GM12873 (cell line): ENCODE results near the gene DRP2.
A peak's percentile ranks its signal among the peaks of the same experiment; 100 is the strongest.

ENCODE experiments used
- TF ChIP-seq, protein P1 (sequence below): IDR thresholded peaks from 2 replicates; pipeline ENCODE4 v1.5.1; 2012; ENCODE audit warnings: low read depth, mild to moderate bottlenecking, moderate library complexity, low read length, control low read depth; ENCODE audit not compliant: insufficient read depth; ENCODE audit errors: missing control alignments

DRP2 gene

DNA sequence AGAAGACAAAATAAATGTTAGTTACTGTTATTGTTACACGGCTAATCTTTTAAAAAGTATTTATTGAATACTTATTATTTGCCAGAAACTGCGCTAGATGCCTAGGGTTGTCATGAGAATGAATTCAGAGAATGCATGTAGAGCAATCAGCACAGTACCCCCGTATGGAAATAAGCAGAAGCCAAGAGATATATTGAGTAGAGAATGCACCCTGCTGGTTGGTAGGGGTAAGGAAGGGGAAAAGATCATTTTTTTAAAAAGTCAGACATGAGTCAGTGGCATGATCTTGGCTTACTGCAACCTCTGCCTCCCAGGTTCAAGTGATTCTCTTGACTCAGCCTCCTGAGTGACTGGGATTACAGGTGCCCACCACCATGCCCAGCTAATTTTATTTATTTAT is 13.1 kb upstream of the DRP2 start:
- TF ChIP-seq, protein P1, sequence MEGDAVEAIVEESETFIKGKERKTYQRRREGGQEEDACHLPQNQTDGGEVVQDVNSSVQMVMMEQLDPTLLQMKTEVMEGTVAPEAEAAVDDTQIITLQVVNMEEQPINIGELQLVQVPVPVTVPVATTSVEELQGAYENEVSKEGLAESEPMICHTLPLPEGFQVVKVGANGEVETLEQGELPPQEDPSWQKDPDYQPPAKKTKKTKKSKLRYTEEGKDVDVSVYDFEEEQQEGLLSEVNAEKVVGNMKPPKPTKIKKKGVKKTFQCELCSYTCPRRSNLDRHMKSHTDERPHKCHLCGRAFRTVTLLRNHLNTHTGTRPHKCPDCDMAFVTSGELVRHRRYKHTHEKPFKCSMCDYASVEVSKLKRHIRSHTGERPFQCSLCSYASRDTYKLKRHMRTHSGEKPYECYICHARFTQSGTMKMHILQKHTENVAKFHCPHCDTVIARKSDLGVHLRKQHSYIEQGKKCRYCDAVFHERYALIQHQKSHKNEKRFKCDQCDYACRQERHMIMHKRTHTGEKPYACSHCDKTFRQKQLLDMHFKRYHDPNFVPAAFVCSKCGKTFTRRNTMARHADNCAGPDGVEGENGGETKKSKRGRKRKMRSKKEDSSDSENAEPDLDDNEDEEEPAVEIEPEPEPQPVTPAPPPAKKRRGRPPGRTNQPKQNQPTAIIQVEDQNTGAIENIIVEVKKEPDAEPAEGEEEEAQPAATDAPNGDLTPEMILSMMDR: peak; percentile 53

DNA sequence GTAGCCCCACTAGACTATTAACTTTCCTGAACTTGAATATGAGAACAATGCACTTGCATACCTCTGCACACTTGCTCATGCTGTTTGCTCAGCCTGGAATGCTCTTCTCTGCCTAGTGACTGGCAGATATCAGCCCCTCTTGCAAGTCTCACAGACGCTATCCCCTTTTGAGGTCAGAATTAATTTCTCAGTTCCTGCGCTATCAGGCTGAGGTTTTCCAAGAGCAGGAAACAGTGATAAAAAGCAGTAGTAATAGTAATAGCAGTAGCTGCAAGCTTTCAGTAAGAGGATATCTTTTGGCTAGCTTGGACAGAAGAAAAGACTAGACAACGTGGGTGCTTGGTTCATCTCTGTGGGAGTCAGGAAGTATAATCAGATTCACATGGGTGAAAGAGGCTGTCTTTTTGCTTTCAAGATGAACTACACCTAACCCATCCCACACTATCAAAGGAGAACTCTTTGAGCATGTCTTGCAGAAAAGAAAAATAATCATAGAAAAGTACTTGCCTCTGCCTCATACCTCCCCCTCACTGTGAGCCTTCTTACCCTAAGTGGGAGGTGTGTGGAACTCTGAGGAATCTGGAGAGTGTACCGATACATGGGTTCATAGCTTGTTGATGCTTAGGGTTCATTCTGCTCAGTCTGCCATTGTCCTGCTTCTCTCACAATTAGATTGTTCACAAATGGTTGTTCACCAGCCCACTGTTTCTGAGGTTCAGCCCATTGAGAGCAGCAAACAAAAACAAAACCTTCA is 11.3 kb upstream of the DRP2 start:
- TF ChIP-seq, protein P1: no peak

DNA sequence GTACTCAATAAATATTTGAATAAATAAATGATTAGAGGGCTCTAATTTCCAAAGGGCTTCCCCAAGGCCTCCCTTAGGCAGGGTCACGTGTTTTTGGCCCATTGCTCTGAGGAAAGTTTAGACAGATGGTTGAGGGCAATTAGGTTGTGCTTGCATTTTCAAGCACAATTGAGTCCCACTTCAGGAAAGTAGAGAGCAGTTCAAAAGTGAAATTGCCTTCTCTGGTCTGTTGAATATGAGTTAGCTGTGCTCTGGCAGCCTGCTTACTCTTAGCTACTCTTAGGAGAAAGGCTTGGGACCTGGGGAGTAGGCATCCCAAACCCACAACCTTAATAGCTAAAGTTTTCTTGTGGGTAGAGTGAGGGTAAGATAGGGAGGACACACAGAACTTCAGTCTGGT is 9.0 kb upstream of the DRP2 start:
- TF ChIP-seq, protein P1: no peak

DNA sequence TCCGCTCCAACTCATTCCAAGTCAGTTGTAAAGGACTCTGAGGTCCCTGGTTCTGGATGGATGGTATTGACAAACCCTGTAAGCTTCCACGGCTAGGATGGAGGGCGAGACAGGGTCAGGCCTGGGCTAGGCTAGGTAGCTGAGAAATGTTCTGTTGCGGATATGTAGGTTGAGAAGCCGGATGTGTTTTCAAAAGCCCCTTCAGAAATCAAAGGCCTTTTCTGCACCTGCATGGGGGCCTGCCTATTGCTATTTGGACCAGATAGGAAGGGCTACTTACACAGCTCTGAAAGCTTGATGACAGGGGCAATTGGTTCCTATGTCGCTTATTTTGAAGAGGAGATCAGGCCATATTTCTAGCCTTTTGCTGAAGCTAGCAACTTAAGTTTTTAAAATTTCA is 1.9 kb upstream of the DRP2 start:
- TF ChIP-seq, protein P1: no peak

DNA sequence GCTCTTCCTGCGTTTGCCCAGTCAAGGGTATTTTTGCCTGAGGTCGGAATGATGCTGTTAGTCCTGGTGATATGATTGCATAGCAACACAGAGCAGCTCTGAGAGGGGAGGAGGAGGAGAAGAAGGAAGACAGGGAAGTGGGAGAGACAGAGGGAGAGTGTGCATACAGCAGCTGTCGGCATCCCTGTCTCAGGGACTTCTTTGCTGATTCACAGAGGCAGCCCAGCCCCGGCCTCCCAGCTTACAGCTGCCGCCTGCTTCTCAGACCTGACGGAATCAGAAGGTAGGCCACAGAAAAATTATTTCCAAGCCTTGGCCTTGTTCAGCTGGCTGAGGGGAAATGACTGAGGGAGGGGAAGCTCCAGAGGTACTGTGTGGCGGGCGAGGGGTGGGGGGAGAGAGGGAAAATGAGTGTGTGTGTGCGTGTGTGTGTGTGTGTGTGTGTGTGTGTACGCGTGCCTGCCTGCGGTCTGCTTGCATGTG is 319 bp downstream of the DRP2 start:
- TF ChIP-seq, protein P1: no peak

DNA sequence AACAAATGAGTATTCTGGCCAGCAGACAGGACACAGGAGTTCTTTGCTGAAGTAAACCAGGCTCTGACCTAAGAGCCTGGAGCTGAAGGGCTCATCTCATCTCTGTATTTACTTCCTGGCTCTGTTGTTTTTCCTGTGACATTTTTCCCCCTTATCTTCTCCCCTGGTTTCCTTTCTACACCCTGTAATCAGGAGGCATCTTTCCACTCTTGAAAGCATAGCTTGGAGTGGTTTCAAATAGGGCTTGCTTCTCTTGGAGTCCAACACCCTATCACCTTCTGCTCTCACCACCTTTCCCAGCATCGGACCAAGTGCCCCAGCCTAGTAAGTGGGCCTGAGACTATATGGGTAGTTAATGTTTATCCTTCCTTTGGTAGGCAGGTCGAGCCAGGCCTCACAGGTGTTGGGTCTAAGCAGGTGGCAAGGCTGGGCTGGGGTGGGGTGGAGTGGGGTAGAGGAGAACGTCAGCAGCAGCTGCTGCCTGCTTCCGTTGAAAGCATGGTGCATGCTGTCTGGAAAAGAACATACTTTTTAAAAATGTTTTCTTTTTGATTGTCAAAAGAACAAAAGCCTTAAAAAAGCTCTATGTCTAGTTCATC is 1.2 kb downstream of the DRP2 start:
- TF ChIP-seq, protein P1: no peak

DNA sequence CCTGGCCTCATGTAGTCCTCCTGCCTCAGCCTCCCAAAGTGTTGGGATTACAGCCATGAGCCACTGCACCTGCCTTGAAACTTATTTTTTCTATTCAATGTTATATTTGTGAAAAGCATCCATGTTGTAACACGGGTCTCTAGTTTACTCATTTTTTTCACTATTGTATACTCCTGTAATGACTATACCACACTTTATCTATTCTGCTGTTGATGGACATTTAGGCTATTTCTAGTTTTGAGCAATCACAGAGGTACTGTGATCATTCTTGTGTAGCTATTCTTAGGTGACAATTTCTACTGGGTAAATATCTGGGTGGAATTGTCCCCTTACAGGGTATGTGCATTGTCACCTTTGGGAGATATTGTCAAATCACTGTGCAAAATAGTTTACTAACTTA is 3.6 kb downstream of the DRP2 start:
- TF ChIP-seq, protein P1: no peak
